Measurements from ENCODE around the gene GARIN5B.
"Not testable (repeated sequence)": the region's sequence is repeated elsewhere in the genome, so short reads cannot be mapped to it uniquely, and the experiment has no call there.

Gene GARIN5B

DNA sequence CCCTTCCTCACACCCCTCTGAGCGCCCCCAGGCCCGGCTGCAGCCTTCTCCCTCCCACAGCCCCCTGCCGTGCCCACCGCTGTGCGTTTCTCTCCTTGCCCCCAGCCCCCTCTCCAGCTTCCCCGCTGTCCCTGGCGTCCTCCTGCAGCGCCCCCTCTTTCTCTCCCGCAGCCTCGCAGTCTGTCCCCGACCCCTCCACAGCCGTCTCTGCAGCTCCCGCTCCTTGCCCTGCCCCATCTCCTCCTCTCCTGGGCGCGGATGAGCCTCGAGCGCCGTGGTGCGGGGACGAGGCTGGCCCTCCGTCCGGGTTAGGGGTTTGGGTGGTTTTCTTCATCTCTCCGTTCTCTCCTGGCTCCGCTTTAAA is 22.3 kb downstream of the GARIN5B start:
- H3K4me3 ChIP-seq (replicated peaks in 1 of 2; ENCODE audit: low read depth in 2 of 2, low read length in 2 of 2): peak overlapping the region; percentile 70
- TF ChIP-seq, protein P1, sequence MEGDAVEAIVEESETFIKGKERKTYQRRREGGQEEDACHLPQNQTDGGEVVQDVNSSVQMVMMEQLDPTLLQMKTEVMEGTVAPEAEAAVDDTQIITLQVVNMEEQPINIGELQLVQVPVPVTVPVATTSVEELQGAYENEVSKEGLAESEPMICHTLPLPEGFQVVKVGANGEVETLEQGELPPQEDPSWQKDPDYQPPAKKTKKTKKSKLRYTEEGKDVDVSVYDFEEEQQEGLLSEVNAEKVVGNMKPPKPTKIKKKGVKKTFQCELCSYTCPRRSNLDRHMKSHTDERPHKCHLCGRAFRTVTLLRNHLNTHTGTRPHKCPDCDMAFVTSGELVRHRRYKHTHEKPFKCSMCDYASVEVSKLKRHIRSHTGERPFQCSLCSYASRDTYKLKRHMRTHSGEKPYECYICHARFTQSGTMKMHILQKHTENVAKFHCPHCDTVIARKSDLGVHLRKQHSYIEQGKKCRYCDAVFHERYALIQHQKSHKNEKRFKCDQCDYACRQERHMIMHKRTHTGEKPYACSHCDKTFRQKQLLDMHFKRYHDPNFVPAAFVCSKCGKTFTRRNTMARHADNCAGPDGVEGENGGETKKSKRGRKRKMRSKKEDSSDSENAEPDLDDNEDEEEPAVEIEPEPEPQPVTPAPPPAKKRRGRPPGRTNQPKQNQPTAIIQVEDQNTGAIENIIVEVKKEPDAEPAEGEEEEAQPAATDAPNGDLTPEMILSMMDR (IDR thresholded peaks at IDR 0.05; ENCODE audit: low read depth, low read length): no peak
- no peak for DNase-seq (ENCODE audit: low read depth in 2 of 2)

GRCh38 chr19:55339889-55340783 is 22.9 kb downstream of the GARIN5B start:
- DNase-seq (ENCODE audit: low read depth in 2 of 2): peak in 1 of 2 donors; percentile 20
- TF ChIP-seq, protein P1 (IDR thresholded peaks at IDR 0.05; ENCODE audit: low read depth, low read length): no peak
- peak overlapping the region; percentile 70 for H3K4me3 ChIP-seq (replicated peaks in 1 of 2; ENCODE audit: low read depth in 2 of 2, low read length in 2 of 2)

GRCh38 chr19:55339105-55339888 is 23.8 kb downstream of the GARIN5B start, which contains the start of gene KMT5C:
Gene KMT5C (plus strand): TSS chr19:55339876. CDS start chr19:55341937, 2,061 bp downstream.
- DNase-seq (ENCODE audit: low read depth in 2 of 2): peak; percentile 100
- TF ChIP-seq, protein P1 (IDR thresholded peaks at IDR 0.05; ENCODE audit: low read depth, low read length): peak; percentile 37
- H3K4me3 ChIP-seq (replicated peaks in 1 of 2; ENCODE audit: low read depth in 2 of 2, low read length in 2 of 2): peak within 1 kb of the TSS; percentile 70

- TF ChIP-seq, protein P1 (IDR thresholded peaks at IDR 0.05; ENCODE audit: low read depth, low read length): no peak
- H3K4me3 ChIP-seq (replicated peaks in 1 of 2; ENCODE audit: low read depth in 2 of 2, low read length in 2 of 2): no peak overlapping the region
- peak in 1 of 2 donors; percentile 60 for DNase-seq (ENCODE audit: low read depth in 2 of 2)
Measured at GRCh38 chr19:55336101-55336500, 27.0 kb downstream of the GARIN5B start.

DNA sequence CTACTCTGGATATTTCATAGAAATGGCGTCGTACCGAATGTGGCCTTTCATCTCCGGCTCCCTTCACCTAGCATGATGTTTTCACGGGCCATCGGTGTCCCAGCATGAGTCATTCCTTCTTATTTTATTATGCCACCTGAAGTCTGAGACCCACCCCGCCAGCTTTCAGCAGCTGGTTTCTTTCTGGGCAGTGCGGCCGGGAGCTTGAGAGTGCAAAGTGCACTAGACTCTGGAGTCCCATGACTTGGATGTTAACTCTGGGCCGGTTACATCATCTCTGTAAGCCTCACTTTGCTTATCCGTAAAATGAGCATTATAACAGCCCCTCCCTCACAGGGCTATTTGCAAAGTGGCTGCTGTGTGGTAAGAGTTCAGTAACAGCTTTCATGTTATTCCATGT is 29.2 kb downstream of the GARIN5B start:
- TF ChIP-seq, protein P1 (IDR thresholded peaks at IDR 0.05; ENCODE audit: low read depth, low read length): no peak
- no peak overlapping the region for H3K4me3 ChIP-seq (replicated peaks in 1 of 2; ENCODE audit: low read depth in 2 of 2, low read length in 2 of 2)
- DNase-seq (ENCODE audit: low read depth in 2 of 2): no peak

GRCh38 chr19:55329791-55330190 is 33.3 kb downstream of the GARIN5B start:
- not testable (repeated sequence) for H3K4me3 ChIP-seq (replicated peaks in 1 of 2; ENCODE audit: low read depth in 2 of 2, low read length in 2 of 2)
- peak in 1 of 2 donors; percentile 65 for DNase-seq (ENCODE audit: low read depth in 2 of 2)

- not testable (repeated sequence) for H3K4me3 ChIP-seq (replicated peaks in 1 of 2; ENCODE audit: low read depth in 2 of 2, low read length in 2 of 2); DNase-seq (ENCODE audit: low read depth in 2 of 2)
Measured at GRCh38 chr19:55328774-55329318, 34.2 kb downstream of the GARIN5B start.
